Prostate gland (tissue), 2 donors: Measurements from ENCODE around the gene PLS3. TPM values are rescaled to one million over a fixed set of nuclear protein-coding genes. Genes with fewer than 3 reads are reported as not detected.
"Not testable (repeated sequence)": the region's sequence is repeated elsewhere in the genome, so short reads cannot be mapped to it uniquely, and the experiment has no call there.

Experiments used
- DNase-seq: peaks from one replicate; pipeline ENCODE4 v3.0.0-alpha.2; 2019; ENCODE audit warnings: low spot score
- H3K27ac ChIP-seq, 2 donors: fragments of 200-600 bp; sonication (generic); 2 replicates each; pipeline ENCODE4 v1.5.1; 2017 to 2019
- H3K27me3 ChIP-seq: fragments of 200-600 bp; sonication (generic); replicated peaks from 2 replicates; pipeline ENCODE4 v1.5.1; 2019; ENCODE audit not compliant: insufficient read depth
- H3K36me3 ChIP-seq, 2 donors: fragments of 200-600 bp; sonication (generic); 1 replicate in 1 of 2; 2 replicates in 1 of 2; pipeline versions ENCODE4 v1.5.1 to v1.8.1; 2017 to 2019
- H3K4me1 ChIP-seq: fragments of 200-600 bp; sonication (generic); replicated peaks from 2 replicates; pipeline ENCODE4 v1.5.1; 2019
- H3K4me3 ChIP-seq, 2 donors: fragments of 200-600 bp; sonication (generic); 2 replicates each; pipeline ENCODE4 v1.5.1; 2017 to 2019
- H3K9me3 ChIP-seq: fragments of 200-600 bp; sonication (generic); 2 replicates; pipeline ENCODE4 v1.5.1; 2017
- POLR2A ChIP-seq: fragments of 450-650 bp; IDR thresholded peaks from one replicate; pipeline ENCODE4 v1.6.1; 2016; ENCODE audit warnings: antibody characterized with exemption, mild to moderate bottlenecking
- POLR2AphosphoS5 ChIP-seq: sonication (generic); formaldehyde crosslinking; IDR thresholded peaks from one replicate; pipeline ENCODE4 v1.6.1; 2017; ENCODE audit warnings: antibody characterized with exemption
- WGBS: methylation state at CpG from one replicate; pipeline ENCODE4 v1.1.5; 2018; 5-methylcytosine and 5-hydroxymethylcytosine counted together
- intact Hi-C: fragments of 100-400 bp; cut with DNase I; formaldehyde crosslinking; loops from one replicate; pipeline ENCODE4 v1.14.2; 2022
- total RNA-seq, 2 donors: library from RNA; depleted of rRNA; stranded (reverse); fragments of >200 nt; gene quantifications; one replicate each; pipeline ENCODE4 v1.1.0, GENCODE V29; 2016
- TF ChIP-seq, protein P1 (sequence below), 4 experiments: fragments of 200-600 bp in 2 of 4; fragments of 450-650 bp in 2 of 4; sonication (generic) in 2 of 4; IDR thresholded peaks; 1 replicate in 3 of 4; 2 replicates in 1 of 4; pipeline ENCODE4 v1.5.1; 2016 to 2019; ENCODE audit warnings: antibody characterized with exemption in 4 of 4, mild to moderate bottlenecking in 2 of 4, moderate library complexity in 2 of 4

PLS3 gene
- total RNA-seq, 2 donors from 2014 or later: 32.1 to 69.3 TPM

DNA sequence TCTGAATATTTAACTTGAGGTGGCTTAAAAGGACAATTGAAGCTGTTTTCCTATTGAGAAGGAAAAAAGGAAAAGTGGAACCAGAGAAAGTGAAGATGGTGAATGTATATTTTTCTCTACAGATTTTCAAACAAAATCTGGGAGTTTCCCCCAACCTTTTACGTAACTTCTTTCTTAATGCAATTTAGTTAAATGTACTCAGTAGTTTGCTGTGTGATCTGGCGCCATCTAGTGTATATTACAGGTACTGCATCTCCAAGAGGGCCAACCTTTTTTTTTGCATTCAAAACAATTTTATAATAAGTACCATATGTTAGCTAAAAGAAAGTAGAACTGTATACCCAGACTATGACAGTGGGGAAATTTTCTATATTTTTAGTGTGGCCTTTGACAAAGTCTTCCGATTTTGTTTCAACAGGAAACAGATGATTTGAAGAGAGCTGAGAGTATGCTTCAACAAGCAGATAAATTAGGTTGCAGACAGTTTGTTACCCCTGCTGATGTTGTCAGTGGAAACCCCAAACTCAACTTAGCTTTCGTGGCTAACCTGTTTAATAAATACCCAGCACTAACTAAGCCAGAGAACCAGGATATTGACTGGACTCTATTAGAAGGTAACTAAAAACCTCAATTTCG lies 82.0 kb downstream of the PLS3 start:
- TF ChIP-seq, protein P1, sequence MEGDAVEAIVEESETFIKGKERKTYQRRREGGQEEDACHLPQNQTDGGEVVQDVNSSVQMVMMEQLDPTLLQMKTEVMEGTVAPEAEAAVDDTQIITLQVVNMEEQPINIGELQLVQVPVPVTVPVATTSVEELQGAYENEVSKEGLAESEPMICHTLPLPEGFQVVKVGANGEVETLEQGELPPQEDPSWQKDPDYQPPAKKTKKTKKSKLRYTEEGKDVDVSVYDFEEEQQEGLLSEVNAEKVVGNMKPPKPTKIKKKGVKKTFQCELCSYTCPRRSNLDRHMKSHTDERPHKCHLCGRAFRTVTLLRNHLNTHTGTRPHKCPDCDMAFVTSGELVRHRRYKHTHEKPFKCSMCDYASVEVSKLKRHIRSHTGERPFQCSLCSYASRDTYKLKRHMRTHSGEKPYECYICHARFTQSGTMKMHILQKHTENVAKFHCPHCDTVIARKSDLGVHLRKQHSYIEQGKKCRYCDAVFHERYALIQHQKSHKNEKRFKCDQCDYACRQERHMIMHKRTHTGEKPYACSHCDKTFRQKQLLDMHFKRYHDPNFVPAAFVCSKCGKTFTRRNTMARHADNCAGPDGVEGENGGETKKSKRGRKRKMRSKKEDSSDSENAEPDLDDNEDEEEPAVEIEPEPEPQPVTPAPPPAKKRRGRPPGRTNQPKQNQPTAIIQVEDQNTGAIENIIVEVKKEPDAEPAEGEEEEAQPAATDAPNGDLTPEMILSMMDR (IDR thresholded peaks at IDR 0.05): peak; percentile 72 to 88 (median 87)
- no peak for TF ChIP-seq POLR2A
- TF ChIP-seq POLR2AphosphoS5: no peak
- Histone ChIP-seq H3K27ac (no peak overlapping the region), H3K4me3 (no peak overlapping the region), H3K27me3 (no peaks in the 10 kb centered on the region), H3K4me1 (no peaks in the 10 kb centered on the region), H3K9me3 (no peaks in the 10 kb centered on the region), H3K36me3 (no peaks in the 10 kb centered on the region)
- WGBS: 30% methylated on average over 5 of the region's 5 CpGs
- intact Hi-C loops: loop anchor here (2.0 kb wide), 1 partner anchor 312 kb away; no protein-coding TSS in a partner anchor
- DNase-seq: peak; percentile 14

DNA sequence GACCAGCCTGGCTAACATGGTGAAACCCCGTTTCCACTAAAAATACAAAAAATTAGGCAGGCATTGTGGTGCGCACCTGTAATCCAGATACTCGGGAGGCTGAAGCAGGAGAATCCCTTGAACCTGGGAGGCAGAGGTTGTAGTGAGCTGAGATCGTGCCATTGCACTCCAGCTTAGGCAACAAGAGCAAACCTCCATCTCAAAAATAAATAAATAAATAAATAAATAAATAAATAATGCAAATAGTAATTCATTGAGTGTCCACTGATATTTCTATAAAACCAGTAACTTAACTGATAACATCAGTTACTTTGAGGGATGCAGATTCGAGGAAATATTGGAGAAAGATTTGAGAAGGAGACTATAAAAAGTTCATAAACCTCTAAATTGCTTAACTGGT lies 83.4 kb downstream of the PLS3 start:
- H3K27me3 ChIP-seq, H3K4me1 ChIP-seq, H3K36me3 ChIP-seq, H3K9me3 ChIP-seq, H3K27ac ChIP-seq, DNase-seq, H3K4me3 ChIP-seq, intact Hi-C loops: not testable (repeated sequence)
- WGBS: 84% methylated on average over 5 of the region's 5 CpGs

DNA sequence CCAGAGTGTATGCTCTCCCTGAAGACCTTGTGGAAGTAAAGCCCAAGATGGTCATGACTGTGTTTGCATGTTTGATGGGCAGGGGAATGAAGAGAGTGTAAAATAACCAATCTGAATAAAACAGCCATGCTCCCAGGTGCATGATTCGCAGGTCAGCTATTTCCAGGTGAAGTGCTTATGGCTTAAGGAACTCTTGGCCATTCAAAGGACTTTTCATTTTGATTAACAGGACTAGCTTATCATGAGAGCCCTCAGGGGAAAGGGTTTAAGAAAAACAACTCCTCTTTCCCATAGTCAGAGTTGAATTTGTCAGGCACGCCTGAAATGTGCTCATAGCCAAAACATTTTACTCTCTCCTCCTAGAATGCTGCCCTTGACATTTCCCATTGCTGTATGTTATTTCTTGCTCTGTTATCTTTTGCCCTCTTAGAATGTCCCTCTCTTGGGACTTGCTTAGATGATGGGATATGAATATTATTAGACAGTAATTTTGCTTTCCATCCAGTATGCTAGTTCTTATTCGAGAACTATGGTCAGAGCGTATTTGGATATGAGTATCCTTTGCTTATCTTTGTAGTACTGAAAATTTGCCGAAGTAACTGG lies 88.6 kb downstream of the PLS3 start:
- H3K27ac ChIP-seq: no peak overlapping the region
- 52% methylated on average over 5 of the region's 5 CpGs for WGBS
- TF ChIP-seq, protein P1 (IDR thresholded peaks at IDR 0.05): no peak
- TF ChIP-seq POLR2AphosphoS5: no peak
- no peak for TF ChIP-seq POLR2A
- H3K36me3 ChIP-seq: no peaks in the 10 kb centered on the region
- no peak overlapping the region for H3K4me3 ChIP-seq
- no peak for DNase-seq
- H3K9me3 ChIP-seq: no peaks in the 10 kb centered on the region
- H3K27me3 ChIP-seq: no peaks in the 10 kb centered on the region
- no peaks in the 10 kb centered on the region for H3K4me1 ChIP-seq
- intact Hi-C loops: loop anchor here (5.0 kb wide), 1 partner anchor 43 kb away; no protein-coding TSS in a partner anchor

DNA sequence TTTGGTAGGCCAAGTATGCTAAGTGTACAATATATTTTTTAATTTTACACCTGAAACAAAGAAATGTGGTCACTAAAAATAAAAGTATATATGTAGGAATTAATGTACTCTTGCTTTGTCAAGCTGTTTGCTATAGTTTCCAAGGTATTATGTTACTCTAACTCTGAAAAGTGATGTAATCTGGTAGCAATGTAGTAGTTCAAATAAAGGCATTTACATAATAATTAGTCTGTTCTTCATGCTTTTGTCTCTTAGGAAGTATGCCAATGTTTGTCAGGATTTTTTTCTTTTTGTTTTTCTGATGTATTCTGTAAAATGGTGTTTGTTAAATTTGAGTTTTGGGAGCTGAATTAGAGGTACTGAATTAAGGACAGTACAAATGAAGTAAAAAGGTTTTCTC lies 89.5 kb downstream of the PLS3 start:
- intact Hi-C loops: loop anchor here (5.0 kb wide), 1 partner anchor 42 kb away; no protein-coding TSS in a partner anchor
- H3K4me3 ChIP-seq: no peak overlapping the region
- DNase-seq: no peak
- H3K36me3 ChIP-seq: no peaks in the 10 kb centered on the region
- no peaks in the 10 kb centered on the region for H3K9me3 ChIP-seq
- no peaks in the 10 kb centered on the region for H3K27me3 ChIP-seq
- H3K4me1 ChIP-seq: no peaks in the 10 kb centered on the region
- H3K27ac ChIP-seq: no peak overlapping the region
- TF ChIP-seq, protein P1 (IDR thresholded peaks at IDR 0.05): no peak
- no peak for TF ChIP-seq POLR2A
- no peak for TF ChIP-seq POLR2AphosphoS5

DNA sequence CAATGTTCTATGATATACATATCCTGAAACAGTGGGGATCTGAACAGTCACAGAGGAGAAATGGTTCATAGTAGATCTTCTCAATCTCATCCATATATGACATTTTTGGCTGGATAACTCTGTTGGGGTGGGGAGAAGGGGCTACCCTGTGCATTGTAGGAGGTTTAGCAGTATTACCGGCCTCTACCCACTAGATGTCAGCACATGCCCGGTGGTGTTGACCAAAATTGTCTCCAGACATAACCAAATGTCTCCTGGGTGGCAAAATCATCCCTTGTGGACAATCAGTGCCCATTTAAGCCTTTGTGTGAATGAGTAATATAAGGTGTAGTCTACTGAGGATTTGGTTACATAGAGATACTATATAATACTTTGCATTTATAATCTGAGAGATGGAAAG lies 89.9 kb downstream of the PLS3 start:
- Histone ChIP-seq H3K4me3 (no peak overlapping the region), H3K27me3 (no peaks in the 10 kb centered on the region), H3K4me1 (no peaks in the 10 kb centered on the region), H3K9me3 (no peaks in the 10 kb centered on the region), H3K27ac (no peak overlapping the region), H3K36me3 (no peaks in the 10 kb centered on the region)
- TF ChIP-seq, protein P1 (IDR thresholded peaks at IDR 0.05): peak in 2 of 4 experiments; percentile 18 to 25
- TF ChIP-seq POLR2AphosphoS5: no peak
- no peak for DNase-seq
- WGBS: 8% methylated on average over 2 of the region's 2 CpGs
- intact Hi-C loops: loop anchor here (5.0 kb wide), 1 partner anchor 41 kb away; no protein-coding TSS in a partner anchor
